Activated CD4-positive, alpha-beta T cell treated with anti-CD3 and anti-CD28 coated beads, Interleukin-10, Interleukin-2, amounts not matched to agents 100 ng/mL and 50 ng/mL, durations not matched to agents 16 hours and 8 hours (primary cell): ENCODE results near the gene OCA2.

Experiments
- DNase-seq: peaks from one replicate; pipeline ENCODE4 v3.0.0-alpha.2; 2020

Gene OCA2

DNA sequence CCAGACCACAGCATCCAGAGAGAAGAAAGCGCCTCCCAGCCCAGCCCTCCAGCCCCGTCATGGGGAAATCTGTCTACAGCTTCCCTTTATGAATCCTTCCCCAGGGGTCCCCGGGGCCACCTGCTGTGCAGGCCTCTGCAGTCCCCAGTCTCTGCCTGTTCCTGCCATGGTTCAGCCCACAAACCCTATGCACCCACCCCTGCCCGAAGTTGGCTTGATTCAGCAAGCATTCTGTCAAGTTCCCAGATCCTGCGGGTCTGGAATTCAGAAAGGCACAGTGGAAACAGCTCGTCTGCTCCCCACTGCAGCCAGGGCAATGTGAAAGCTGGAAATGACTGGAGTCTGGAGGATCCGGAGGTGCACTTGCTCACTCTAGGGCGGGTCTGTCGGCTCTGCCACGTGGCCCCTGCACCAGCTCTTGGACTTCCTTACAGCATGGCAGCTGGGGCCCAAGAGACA is 2.9 kb upstream of the OCA2 start:
- DNase-seq = no peak

GRCh38 chr15:28101201-28101600 is 2.1 kb upstream of the OCA2 start:
- no peak for DNase-seq

- DNase-seq = no peak
Measured at GRCh38 chr15:28100516-28101195, 1.5 kb upstream of the OCA2 start.

DNA sequence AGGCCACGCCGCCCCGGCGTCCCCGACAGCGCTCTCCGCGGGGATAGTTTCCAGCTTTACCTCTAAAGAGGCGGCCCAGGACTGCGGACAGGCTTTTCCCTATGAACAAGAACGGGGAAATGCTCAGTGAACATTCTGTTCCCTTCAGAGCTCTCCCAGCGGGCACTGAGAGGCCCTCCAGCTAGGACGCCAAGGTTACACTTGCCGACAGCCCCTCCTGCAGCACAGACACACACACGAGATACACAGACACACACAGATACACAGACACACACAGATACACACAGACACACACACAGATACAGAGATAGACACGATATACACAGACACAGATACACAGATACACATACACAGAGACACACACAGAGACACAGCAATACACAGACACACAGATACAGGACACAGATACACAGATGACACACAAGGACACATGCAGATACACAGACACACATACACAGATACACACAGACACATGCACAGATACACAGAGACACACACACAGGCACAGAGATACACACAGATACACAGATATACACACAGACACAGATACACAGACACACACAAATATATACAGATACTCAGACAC is 533 bp upstream of the OCA2 start:
- DNase-seq = no peak

GRCh38 chr15:28098360-28098765 is 752 bp downstream of the OCA2 start:
- DNase-seq = no peak

DNA sequence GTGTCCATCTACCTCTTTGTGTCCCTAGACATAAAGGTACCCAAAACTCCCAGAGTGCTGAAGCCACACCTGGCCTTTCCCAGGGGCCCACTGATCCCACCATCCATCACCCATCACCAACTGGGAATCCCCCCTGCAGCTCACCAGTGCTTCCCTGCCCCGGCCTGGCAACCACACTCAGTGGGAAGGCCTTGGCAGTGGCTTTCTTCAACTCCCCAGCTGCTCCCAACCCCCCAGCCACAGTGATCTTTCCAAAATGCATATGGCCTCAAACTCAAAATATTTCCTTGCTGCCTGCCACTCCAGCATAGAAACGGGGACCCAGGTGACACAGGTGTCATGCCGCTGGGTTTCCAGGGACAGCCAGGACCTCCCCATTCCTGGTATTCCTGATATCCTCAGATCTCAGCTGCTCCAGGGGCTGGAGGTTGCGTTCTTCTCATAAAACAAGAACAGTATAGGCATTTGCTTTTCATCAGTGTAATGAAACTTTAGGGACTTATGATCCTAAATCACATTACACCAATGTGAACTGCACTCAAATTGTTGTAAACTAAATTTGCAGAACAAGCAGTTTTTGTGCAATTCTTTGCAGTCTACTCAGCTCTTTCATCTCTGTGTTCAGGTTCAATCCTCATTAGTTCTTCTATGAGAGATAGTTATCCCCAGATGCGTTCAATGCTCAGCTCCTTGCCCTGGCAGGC is 1.3 kb downstream of the OCA2 start:
- DNase-seq = no peak

- DNase-seq = no peak
Measured at GRCh38 chr15:28096670-28097431, 2.3 kb downstream of the OCA2 start.

DNA sequence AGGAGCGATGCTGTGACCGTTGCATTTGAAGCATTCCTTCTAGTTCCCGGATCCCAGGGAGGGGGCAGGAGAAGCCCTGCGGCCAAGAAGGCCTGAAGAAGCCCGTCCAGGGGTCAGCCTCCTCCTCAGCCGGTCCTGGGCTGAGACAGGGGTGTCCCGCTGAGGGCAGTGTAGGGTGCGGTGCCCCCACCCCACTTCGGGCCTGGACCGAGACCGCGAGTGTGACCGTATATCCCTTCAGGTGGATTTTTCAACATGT is 2.8 kb downstream of the OCA2 start:
- DNase-seq = no peak

GRCh38 chr15:28094732-28095521 is 4.2 kb downstream of the OCA2 start:
- DNase-seq = peak; percentile 13

GRCh38 chr15:28093752-28094535 is 5.2 kb downstream of the OCA2 start:
- no peak for DNase-seq

DNA sequence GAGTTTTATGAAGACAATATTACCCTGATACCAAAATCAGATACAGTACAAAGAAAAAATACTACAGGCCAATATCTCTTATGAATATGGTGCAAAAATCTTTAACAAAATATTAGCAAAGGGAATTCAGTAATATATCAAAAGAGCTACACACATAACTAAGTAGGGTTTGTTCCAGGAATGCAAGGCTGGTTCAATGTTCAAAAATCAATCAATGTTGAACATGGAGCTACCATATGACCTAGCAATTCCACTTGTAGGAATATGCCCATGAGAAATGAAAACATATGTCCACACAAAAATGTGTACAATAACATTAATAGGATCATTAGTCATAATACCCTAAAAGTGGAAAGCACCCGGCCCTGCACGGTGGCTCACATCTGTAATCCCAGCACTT is 7.8 kb downstream of the OCA2 start:
- no peak for DNase-seq

GRCh38 chr15:28086175-28086703 is 12.9 kb downstream of the OCA2 start:
- DNase-seq = peak; percentile 75

DNA sequence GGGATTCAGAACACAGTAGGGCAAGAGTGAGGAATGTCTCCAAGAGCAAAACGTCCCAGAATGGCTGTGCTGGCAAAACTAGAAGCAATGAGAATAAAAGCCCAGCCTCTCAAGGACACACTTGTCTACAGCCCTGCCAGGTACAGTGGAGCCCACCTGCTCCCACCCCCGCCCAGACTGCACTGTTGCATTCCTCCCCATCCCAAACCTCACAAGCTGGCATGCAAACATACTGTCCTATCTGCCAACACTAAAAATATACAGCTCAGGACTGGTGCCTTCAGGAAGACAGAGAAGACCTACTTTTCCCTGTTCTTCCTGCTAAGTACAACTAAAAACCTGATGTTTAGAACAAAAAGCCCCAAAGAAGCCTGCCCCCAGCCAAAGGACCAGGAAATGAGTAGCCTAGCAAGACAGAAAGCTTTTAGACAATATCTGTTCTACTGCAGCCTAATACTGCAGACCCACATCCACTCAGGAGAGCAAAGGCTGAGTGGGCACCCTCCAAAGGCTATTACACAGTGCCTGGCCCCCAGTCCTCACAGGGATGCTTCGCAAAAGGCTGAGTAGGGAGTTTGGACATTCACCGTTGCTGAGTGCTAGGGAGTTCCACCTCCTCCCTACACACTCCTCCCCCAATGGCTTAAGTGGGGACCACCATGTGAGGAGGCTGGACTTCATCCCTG is 13.5 kb downstream of the OCA2 start:
- DNase-seq = no peak

GRCh38 chr15:28084547-28084946 is 14.6 kb downstream of the OCA2 start:
- no peak for DNase-seq

GRCh38 chr15:28082891-28083684 is 16.0 kb downstream of the OCA2 start:
- DNase-seq = no peak

DNA sequence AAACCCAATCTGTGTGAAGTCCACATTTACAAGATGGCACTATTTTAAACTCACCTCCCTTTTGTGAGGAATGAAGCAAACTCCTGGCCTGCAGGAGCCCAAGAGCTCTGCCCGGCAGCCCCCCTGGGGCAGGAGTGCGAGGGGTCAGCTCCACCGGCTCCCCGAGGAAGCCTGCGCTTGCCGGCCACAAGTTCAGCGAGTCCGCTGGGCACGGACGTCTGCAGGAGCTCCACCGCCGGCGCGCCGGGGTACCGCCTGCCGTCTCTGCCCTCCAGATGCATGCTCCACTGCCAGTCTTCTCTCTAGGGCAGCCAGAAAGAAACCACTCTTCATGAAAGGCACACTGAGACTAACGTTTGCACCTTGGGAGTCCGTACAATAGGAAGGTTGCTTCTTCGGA is 17.5 kb downstream of the OCA2 start:
- DNase-seq = no peak

GRCh38 chr15:28080386-28080785 is 18.7 kb downstream of the OCA2 start:
- no peak for DNase-seq

DNA sequence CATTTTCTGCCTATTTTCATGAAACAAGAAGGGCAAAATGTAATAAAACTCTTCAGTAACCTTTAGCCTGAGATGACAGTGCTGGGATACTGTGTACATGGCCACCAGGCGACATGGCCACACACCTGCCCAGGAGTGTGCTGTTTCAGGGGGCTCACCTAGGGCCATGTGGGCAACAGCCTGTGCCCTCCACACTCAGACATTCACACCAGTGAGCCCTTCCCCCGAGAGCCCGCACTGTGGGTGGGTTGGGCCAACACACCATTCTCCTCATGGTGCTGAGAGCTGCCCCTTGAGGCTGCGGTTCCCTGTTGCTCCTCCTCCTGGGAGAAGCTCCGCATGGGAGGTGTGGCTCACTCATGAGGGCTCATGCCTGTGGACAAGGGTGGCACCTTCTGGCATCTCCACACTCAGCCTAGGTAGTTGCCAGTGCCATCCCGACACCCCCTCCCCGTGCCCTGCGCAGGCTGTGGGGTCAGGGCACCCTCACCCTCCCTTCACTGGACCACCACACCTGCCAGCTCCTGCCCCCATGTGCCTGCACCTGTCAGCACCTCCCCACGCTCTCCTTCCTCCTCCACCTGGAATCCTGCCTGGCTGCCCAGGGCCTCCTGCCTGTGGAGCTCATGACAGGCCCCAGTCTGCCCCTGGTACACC is 19.7 kb downstream of the OCA2 start:
- no peak for DNase-seq

GRCh38 chr15:28078191-28078719 is 20.9 kb downstream of the OCA2 start:
- no peak for DNase-seq

DNA sequence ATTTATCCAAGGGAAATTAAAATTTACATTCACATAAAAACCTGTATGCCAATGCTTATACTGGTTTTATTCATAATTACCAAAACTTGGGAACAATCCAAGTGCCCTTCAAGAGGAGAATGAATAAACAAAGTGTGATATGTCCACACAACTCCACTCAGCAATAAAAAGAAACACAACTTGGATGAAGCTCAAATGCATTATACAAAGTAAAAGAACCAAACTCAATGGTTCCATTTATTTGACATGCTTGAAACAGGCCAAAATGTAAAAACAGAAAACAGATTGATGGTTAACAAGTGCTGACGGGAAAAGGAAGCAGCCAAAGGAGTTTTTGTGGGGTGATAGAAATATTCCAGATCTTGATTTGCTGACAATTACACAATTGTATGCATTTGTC is 23.5 kb downstream of the OCA2 start:
- DNase-seq = no peak
